H1 (cell line): ENCODE measurements around the gene ANK2. TPM values are rescaled to one million over a fixed set of nuclear protein-coding genes. Genes with fewer than 3 reads are reported as not detected.

Source experiments
- CTCF ChIA-PET: fragments of 300-600 bp; sonication (Branson Sonifier 250); formaldehyde crosslinking; loops from one replicate; lab custom pipeline; 2021; ENCODE audit not compliant: partially characterized antibody; lab: Charles Lee
- POLR2A ChIA-PET: fragments of 300-600 bp; sonication (Branson Sonifier 250); formaldehyde crosslinking; loops from one replicate; lab custom pipeline; 2021; ENCODE audit warnings: inconsistent platforms; ENCODE audit not compliant: partially characterized antibody; lab: Charles Lee
- DNase-seq, 2 experiments: peaks; one replicate each; pipeline versions ENCODE4 v3.0.0 to v3.0.0-alpha.2; 2010 to 2022; ENCODE audit warnings: low spot score in 2 of 2, low read depth in 1 of 2, mixed read lengths in 1 of 2
- FAIRE-seq: peaks from 2 replicates; lab custom pipeline; 2011; peaks lifted over from hg19 to GRCh38; lab: Jason Lieb, UNC
- H2AFZ ChIP-seq: 2 replicates; pipeline ENCODE4 v1.8.1; 2012; ENCODE audit warnings: low read length, inconsistent platforms
- H2AK5ac ChIP-seq: 2 replicates; pipeline ENCODE4 v1.6.1; 2013; ENCODE audit warnings: low read depth, low read length
- H2BK120ac ChIP-seq: replicated peaks from 2 replicates; pipeline ENCODE3; 2013; ENCODE audit warnings: low read depth, low read length, inconsistent platforms
- H2BK12ac ChIP-seq: 2 replicates; pipeline ENCODE4 v1.6.1; 2013; ENCODE audit warnings: low read depth, low read length
- H2BK15ac ChIP-seq: 2 replicates; pipeline ENCODE4 v1.6.1; 2013; ENCODE audit warnings: low read length
- H2BK20ac ChIP-seq: 2 replicates; pipeline ENCODE4 v1.6.1; 2013; ENCODE audit warnings: low read length
- H2BK5ac ChIP-seq: 2 replicates; pipeline ENCODE4 v1.6.1; 2013; ENCODE audit warnings: low read depth, low read length
- H3K14ac ChIP-seq: 2 replicates; pipeline ENCODE4 v1.6.1; 2013; ENCODE audit warnings: inconsistent platforms; ENCODE audit not compliant: insufficient read length
- H3K18ac ChIP-seq: 2 replicates; pipeline ENCODE4 v1.6.1; 2013; ENCODE audit warnings: low read length; ENCODE audit errors: extremely low read depth
- H3K23ac ChIP-seq: 2 replicates; pipeline ENCODE4 v1.6.1; 2013; ENCODE audit warnings: inconsistent platforms; ENCODE audit not compliant: insufficient read length
- H3K23me2 ChIP-seq: 2 replicates; pipeline ENCODE4 v1.6.1; 2013; ENCODE audit warnings: low read depth, low read length
- H3K27ac ChIP-seq: 2 replicates; pipeline ENCODE4 v1.6.1; 2011; ENCODE audit warnings: low read depth, low read length, inconsistent platforms
- H3K27me3 ChIP-seq, 4 experiments: replicated peaks in 1 of 4; 1 replicate in 1 of 4; 2 replicates in 3 of 4; pipeline versions ENCODE4 v1.6.1 to v1.8.1; 2011 to 2013; ENCODE audit warnings: low read length in 3 of 4, mild to moderate bottlenecking in 3 of 4, inconsistent platforms in 2 of 4, mixed read lengths in 2 of 4, moderate library complexity in 1 of 4; ENCODE audit not compliant: control insufficient read depth in 3 of 4, insufficient read depth in 3 of 4; ENCODE audit errors: extremely low read depth in 1 of 4
- H3K36me3 ChIP-seq, 4 experiments: 2 replicates each; pipeline versions ENCODE4 v1.6.1 to v1.8.1; 2011 to 2013; ENCODE audit warnings: mild to moderate bottlenecking in 4 of 4, low read length in 3 of 4, moderate library complexity in 2 of 4, control low read depth in 1 of 4, inconsistent platforms in 1 of 4; ENCODE audit not compliant: insufficient read depth in 4 of 4, control insufficient read depth in 2 of 4
- H3K4ac ChIP-seq: replicated peaks from 2 replicates; pipeline ENCODE3; 2013; ENCODE audit warnings: low read length, low read depth, mixed read lengths, inconsistent platforms; ENCODE audit not compliant: insufficient read length
- H3K4me1 ChIP-seq, 4 experiments: replicated peaks in 1 of 4; 1 replicate in 1 of 4; 2 replicates in 3 of 4; pipeline versions ENCODE4 v1.6.1 to v1.8.1; 2011 to 2013; ENCODE audit warnings: low read length in 3 of 4, inconsistent platforms in 2 of 4, mixed read lengths in 1 of 4; ENCODE audit not compliant: insufficient read depth in 4 of 4, control insufficient read depth in 3 of 4
- H3K4me2 ChIP-seq, 2 experiments: 2 replicates each; pipeline versions ENCODE4 v1.6.1 to v1.8.1; 2011 to 2013; ENCODE audit warnings: low read depth in 2 of 2, low read length in 2 of 2, control low read depth in 1 of 2, inconsistent platforms in 1 of 2, mild to moderate bottlenecking in 1 of 2; ENCODE audit not compliant: insufficient read depth in 1 of 2
- H3K4me3 ChIP-seq, 4 experiments: fragments of 200-600, 300-600 bp in 1 of 4; sonication (generic), shearing (Covaris generic), sonication (Bioruptor Twin) in 1 of 4; 2 replicates each; pipeline versions ENCODE4 v1.5.1 to v1.8.1; 2011 to 2016; ENCODE audit warnings: low read length in 4 of 4, low read depth in 3 of 4, control low read depth in 2 of 4, inconsistent platforms in 2 of 4, mild to moderate bottlenecking in 2 of 4, mixed read lengths in 1 of 4, moderate library complexity in 1 of 4; ENCODE audit not compliant: insufficient read depth in 2 of 4; ENCODE audit errors: extremely low read depth in 1 of 4
- H3K56ac ChIP-seq: replicated peaks from 2 replicates; pipeline ENCODE3; 2013; ENCODE audit warnings: low read depth, mild to moderate bottlenecking, mixed read lengths, low read length, inconsistent platforms; ENCODE audit not compliant: insufficient read length
- H3K79me1 ChIP-seq: 2 replicates; pipeline ENCODE4 v1.6.1; 2013; ENCODE audit warnings: low read depth, low read length, control low read depth
- H3K79me2 ChIP-seq, 2 experiments: 2 replicates each; pipeline versions ENCODE4 v1.6.1 to v1.8.1; 2012 to 2013; ENCODE audit warnings: low read length in 2 of 2, mild to moderate bottlenecking in 2 of 2, inconsistent platforms in 1 of 2; ENCODE audit not compliant: insufficient read depth in 2 of 2, control insufficient read depth in 1 of 2
- H3K9ac ChIP-seq, 4 experiments: replicated peaks in 1 of 4; 1 replicate in 1 of 4; 2 replicates in 3 of 4; pipeline versions ENCODE4 v1.6.1 to v1.8.1; 2011 to 2013; ENCODE audit warnings: low read depth in 3 of 4, low read length in 3 of 4, control low read depth in 2 of 4, mild to moderate bottlenecking in 2 of 4, moderate library complexity in 2 of 4, inconsistent platforms in 1 of 4; ENCODE audit errors: extremely low read depth in 1 of 4
- H3K9me3 ChIP-seq, 2 experiments: 2 replicates each; pipeline versions ENCODE4 v1.6.1 to v1.8.1; 2012 to 2013; ENCODE audit warnings: mild to moderate bottlenecking in 2 of 2, moderate library complexity in 2 of 2, control low read depth in 1 of 2, inconsistent platforms in 1 of 2, low read depth in 1 of 2, low read length in 1 of 2, mixed read lengths in 1 of 2; ENCODE audit not compliant: insufficient read depth in 2 of 2
- H4K20me1 ChIP-seq, 2 experiments: replicated peaks in 1 of 2; 2 replicates each; pipeline versions ENCODE3 to v1.8.1; 2011 to 2013; ENCODE audit warnings: inconsistent platforms in 2 of 2, low read length in 2 of 2, mild to moderate bottlenecking in 1 of 2; ENCODE audit not compliant: insufficient read depth in 2 of 2, control insufficient read depth in 1 of 2
- H4K5ac ChIP-seq: 2 replicates; pipeline ENCODE4 v1.6.1; 2013; ENCODE audit warnings: low read length, low read depth, mixed read lengths, inconsistent platforms; ENCODE audit not compliant: insufficient read length
- H4K8ac ChIP-seq: 2 replicates; pipeline ENCODE4 v1.8.0; 2013; ENCODE audit warnings: mild to moderate bottlenecking, moderate library complexity, low read length, inconsistent platforms; ENCODE audit not compliant: insufficient read depth; ENCODE audit errors: extremely low read depth
- H4K91ac ChIP-seq: replicated peaks from 2 replicates; pipeline ENCODE3; 2013; ENCODE audit warnings: low read length, mixed read lengths, inconsistent platforms; ENCODE audit not compliant: insufficient read length
- ATF3 ChIP-seq: IDR thresholded peaks from 2 replicates; pipeline ENCODE4 v1.6.1; 2011; ENCODE audit warnings: low read depth, mild to moderate bottlenecking, low read length; ENCODE audit not compliant: insufficient read depth
- BCL11A ChIP-seq, 2 experiments: IDR thresholded peaks; one replicate each; pipeline ENCODE4 v1.6.1; 2011; ENCODE audit warnings: low read depth in 2 of 2, low read length in 2 of 2, mild to moderate bottlenecking in 2 of 2
- CHD1 ChIP-seq: IDR thresholded peaks from 2 replicates; pipeline ENCODE4 v1.6.1; 2012; ENCODE audit warnings: low read depth, low read length, improper control_type of control experiment
- E2F6 ChIP-seq: IDR thresholded peaks from 2 replicates; pipeline ENCODE4 v1.6.1; 2012; ENCODE audit warnings: inconsistent platforms
- EP300 ChIP-seq, 2 experiments: IDR thresholded peaks; 1 replicate in 1 of 2; 2 replicates in 1 of 2; pipeline ENCODE4 v1.6.1; 2011 to 2012; ENCODE audit warnings: low read depth in 2 of 2, low read length in 2 of 2, mild to moderate bottlenecking in 2 of 2, borderline replicate concordance in 1 of 2, inconsistent platforms in 1 of 2, moderate library complexity in 1 of 2
- EZH2 ChIP-seq: fragments of 200-600 bp; sonication (generic); IDR thresholded peaks from 2 replicates; pipeline ENCODE4 v1.7.1; 2012; ENCODE audit warnings: low read depth, mild to moderate bottlenecking, moderate library complexity, low read length, inconsistent platforms; ENCODE audit not compliant: severe bottlenecking
- FOSL1 ChIP-seq: IDR thresholded peaks from 2 replicates; pipeline ENCODE4 v1.6.1; 2011; ENCODE audit warnings: mild to moderate bottlenecking, low read depth, low read length, moderate library complexity; ENCODE audit not compliant: insufficient read depth
- SIX5 ChIP-seq: IDR thresholded peaks from 2 replicates; pipeline ENCODE4 v1.6.1; 2011; ENCODE audit warnings: mild to moderate bottlenecking, low read depth, low read length
- SP4 ChIP-seq: IDR thresholded peaks from 2 replicates; pipeline ENCODE4 v1.6.1; 2012; ENCODE audit warnings: low read length, inconsistent platforms
- TAF7 ChIP-seq: optimal IDR thresholded peaks from 2 replicates; pipeline ENCODE3; 2011; ENCODE audit warnings: low read depth, mild to moderate bottlenecking, inconsistent platforms, low read length, moderate library complexity, borderline replicate concordance
- TBP ChIP-seq: IDR thresholded peaks from 2 replicates; pipeline ENCODE4 v1.6.1; 2011; ENCODE audit warnings: low read depth, low read length, improper control_type of control experiment
- TCF12 ChIP-seq: IDR thresholded peaks from 2 replicates; pipeline ENCODE4 v1.6.1; 2011; ENCODE audit warnings: low read depth, mild to moderate bottlenecking, low read length
- YY1 ChIP-seq: IDR thresholded peaks from 2 replicates; pipeline ENCODE4 v1.6.1; 2011; ENCODE audit warnings: low read depth, mild to moderate bottlenecking, low read length
- whole genome bisulfite sequencing, 2 experiments: shearing (Covaris generic) in 1 of 2; methylation state at CpG; one replicate each; pipeline versions ENCODE4 v1.1.6 to v1.1.7; 2013 to 2015; ENCODE audit warnings: low lambda C conversion rate in 2 of 2, mixed read lengths in 2 of 2, inconsistent platforms in 1 of 2, low coverage in 1 of 2, missing lambda C conversion rate in 1 of 2; ENCODE audit not compliant: insufficient replicate concordance in 2 of 2, insufficient coverage in 1 of 2, insufficient read length in 1 of 2; ENCODE audit errors: extremely low coverage in 1 of 2, missing lambda C conversion rate in 1 of 2; 5-methylcytosine and 5-hydroxymethylcytosine counted together
- polyA plus RNA-seq, 7 experiments: library from polyadenylated mRNA; depleted of rRNA in 3 of 7; stranded (reverse) in 5 of 7; unstranded in 2 of 7; fragments of >200 nt in 5 of 7; fragments of 200-250 nt in 2 of 7; gene quantifications; 1 replicate in 5 of 7; 2 replicates in 1 of 7; 4 replicates in 1 of 7; pipeline versions ENCODE4 v1.2.1 to v1.2.3, GENCODE V29; 2011 to 2013; ENCODE audit warnings: missing spikeins in 2 of 7, mixed read lengths in 2 of 7
- total RNA-seq: library from RNA; stranded (reverse); fragmentation: NEBNext Ultra II Directional; extraction: Animal tissue kit (Norgen Biotek cat#: 25700); gene quantifications from 2 replicates; pipeline ENCODE4 v1.2.1, GENCODE V29; 2021

The ANK2 gene
- total and polyA plus RNA-seq, 2 of the 8 experiments (the other 6 are each of a cell fraction or from before 2014, with no cell fraction given), result 14.2 to 35.1 TPM

DNA sequence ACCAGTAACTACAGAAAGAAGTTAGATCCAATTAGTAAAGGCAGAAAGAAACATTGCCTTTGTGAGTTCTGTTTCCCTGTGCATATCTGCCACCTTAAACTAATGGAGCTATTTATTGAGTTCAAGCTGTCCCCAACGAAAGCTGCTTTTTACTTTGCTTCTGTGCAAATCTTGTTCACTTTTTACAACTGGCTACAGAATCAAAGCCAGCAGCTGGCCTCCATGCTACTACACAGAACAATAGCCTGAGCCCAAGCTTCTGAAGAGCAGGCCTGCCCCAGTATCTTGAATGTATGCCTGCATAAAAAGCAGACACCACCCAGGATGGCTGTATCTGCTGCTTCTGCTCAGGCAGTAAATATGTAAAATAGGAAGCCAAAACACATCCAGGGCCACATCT, 28.1 kb downstream of the ANK2 start:
- Histone ChIP-seq H3K9ac (no peak overlapping the region), H3K23ac (no peak overlapping the region), H3K18ac (no peak overlapping the region), H4K8ac (no peak overlapping the region), H3K9me3 (no peaks in the 10 kb centered on the region), H3K36me3 (no peaks in the 10 kb centered on the region), H3K4me1 (peaks cover 0 to 4% (median 3%) of the 10 kb centered on the region in 4 experiments; a peak in 3 of 7 replicates), H2AFZ (no peak overlapping the region), H3K27ac (no peak overlapping the region), H3K4me3 (no peak overlapping the region), H2BK12ac (no peak overlapping the region), H2BK5ac (no peak overlapping the region), H2BK20ac (no peak overlapping the region), H2BK15ac (no peak overlapping the region), H4K5ac (peak overlapping the region; percentile 22), H3K56ac (no peak overlapping the region), H3K27me3 (peaks cover 0 to 1% (median 0%) of the 10 kb centered on the region in 4 experiments; a peak in 1 of 7 replicates), H2BK120ac (no peak overlapping the region), H3K4me2 (no peak overlapping the region), H3K14ac (no peak overlapping the region), H3K79me2 (no peaks in the 10 kb centered on the region), H4K91ac (no peak overlapping the region), H2AK5ac (no peak overlapping the region), H4K20me1 (no peaks in the 10 kb centered on the region), H3K4ac (no peak overlapping the region), H3K79me1 (no peaks in the 10 kb centered on the region), H3K23me2 (no peaks in the 10 kb centered on the region)
- DNase-seq (no peak), FAIRE-seq (no peak)
- POLR2A ChIA-PET, result interaction anchor here (1.3 to 1.4 kb wide), 2 partner anchors 12 to 13 kb away, joined by 4 to 5 read pairs; no protein-coding TSS in a partner anchor
- CTCF ChIA-PET, result interaction anchor here (1.6 kb wide), 1 partner anchor 18 kb away, joined by 5 read pairs; no protein-coding TSS in a partner anchor
- WGBS, 2 experiments, result 69% methylated on average over 1 of the region's 1 CpG; no CpG with 5 or more reads in 1 of the 2 experiments
- TF ChIP-seq ATF3, result no peak
- no peak for TF ChIP-seq TAF7
- no peak for TF ChIP-seq EP300 (IDR thresholded peaks at IDR 0.05; ENCODE audit: borderline replicate concordance in 1 of 2, low read depth in 2 of 2, low read length in 2 of 2)
- no peak for TF ChIP-seq BCL11A (IDR thresholded peaks at IDR 0.05; ENCODE audit: low read depth in 2 of 2, low read length in 2 of 2)
- TF ChIP-seq FOSL1, result no peak
- no peak for TF ChIP-seq YY1
- TF ChIP-seq SIX5, result no peak
- TF ChIP-seq CHD1, result no peak
- no peak for TF ChIP-seq TBP
- no peak for TF ChIP-seq TCF12
- no peak for TF ChIP-seq EZH2
- no peak for TF ChIP-seq SP4
- TF ChIP-seq E2F6, result no peak
